ENCODE measurements around the gene EGFR. TPM values are rescaled to one million over a fixed set of nuclear protein-coding genes. Genes with fewer than 3 reads are reported as not detected.
A peak's percentile ranks its signal among the peaks of the same experiment; 100 is the strongest.

Gene EGFR
- total RNA-seq, 3 donors from 2014 or later, result 61.9 to 164 (median 65.0) TPM

GRCh38 chr7:55251313-55251712, 232.5 kb downstream of the EGFR start:
- Histone ChIP-seq H3K36me3 (no peaks in the 10 kb centered on the region), H3K4me1 (peaks cover 0 to 9% of the 10 kb centered on the region in 2 donors), H3K27me3 (peaks cover 0 to 4% of the 10 kb centered on the region in 2 donors), H3K4me3 (no peak overlapping the region), H3K9me3 (no peaks in the 10 kb centered on the region), H3K27ac (no peak overlapping the region)
- no peak for DNase-seq (ENCODE audit: low spot score in 2 of 2)
- TF ChIP-seq POLR2A (IDR thresholded peaks at IDR 0.05) (no peak), CTCF (IDR thresholded peaks at IDR 0.05) (no peak), POLR2AphosphoS5 (IDR thresholded peaks at IDR 0.05) (no peak)
- intact Hi-C loops (cut with DNase I; ENCODE audit: low total_unique reads), result loop anchor here (5.0 kb wide), 1 partner anchor 464 kb away; no protein-coding TSS in a partner anchor

GRCh38 chr7:55251911-55252310, 233.1 kb downstream of the EGFR start:
- intact Hi-C loops (cut with DNase I; ENCODE audit: low total_unique reads), result loop anchor here (5.0 kb wide), 1 partner anchor 465 kb away; no protein-coding TSS in a partner anchor
- Histone ChIP-seq H3K27ac (no peak overlapping the region), H3K4me3 (no peak overlapping the region), H3K36me3 (no peaks in the 10 kb centered on the region), H3K4me1 (peaks cover 0 to 9% of the 10 kb centered on the region in 2 donors), H3K27me3 (peaks cover 0 to 4% of the 10 kb centered on the region in 2 donors), H3K9me3 (no peaks in the 10 kb centered on the region)
- DNase-seq (ENCODE audit: low spot score in 2 of 2), result no peak
- TF ChIP-seq POLR2AphosphoS5 (IDR thresholded peaks at IDR 0.05), result no peak
- TF ChIP-seq POLR2A (IDR thresholded peaks at IDR 0.05), result no peak
- no peak for TF ChIP-seq CTCF (IDR thresholded peaks at IDR 0.05)

GRCh38 chr7:55252386-55252785, 233.6 kb downstream of the EGFR start:
- intact Hi-C loops (cut with DNase I; ENCODE audit: low total_unique reads), result loop anchor here (5.0 kb wide), 1 partner anchor 465 kb away; no protein-coding TSS in a partner anchor

GRCh38 chr7:55253188-55253587, 234.4 kb downstream of the EGFR start:
- peaks cover 0 to 9% of the 10 kb centered on the region in 2 donors for H3K4me1 ChIP-seq
- H3K9me3 ChIP-seq, result no peaks in the 10 kb centered on the region
- H3K27ac ChIP-seq, result no peak overlapping the region
- peaks cover 0 to 11% of the 10 kb centered on the region in 2 donors for H3K27me3 ChIP-seq
- no peak overlapping the region for H3K4me3 ChIP-seq
- TF ChIP-seq POLR2AphosphoS5 (IDR thresholded peaks at IDR 0.05) (no peak), POLR2A (IDR thresholded peaks at IDR 0.05) (no peak), CTCF (IDR thresholded peaks at IDR 0.05) (no peak)
- intact Hi-C loops (cut with DNase I; ENCODE audit: low total_unique reads), result loop anchor here (5.0 kb wide), 1 partner anchor 466 kb away; no protein-coding TSS in a partner anchor
- DNase-seq (ENCODE audit: low spot score in 2 of 2), result no peak
- H3K36me3 ChIP-seq, result no peaks in the 10 kb centered on the region

More at GRCh38 chr7:55252386-55252785, 233.6 kb downstream of the EGFR start:
- DNase-seq (ENCODE audit: low spot score in 2 of 2), result no peak
- Histone ChIP-seq H3K36me3 (no peaks in the 10 kb centered on the region), H3K4me1 (peaks cover 0 to 9% of the 10 kb centered on the region in 2 donors), H3K27me3 (peaks cover 0 to 7% of the 10 kb centered on the region in 2 donors), H3K4me3 (no peak overlapping the region), H3K9me3 (no peaks in the 10 kb centered on the region), H3K27ac (no peak overlapping the region)
- TF ChIP-seq POLR2AphosphoS5 (IDR thresholded peaks at IDR 0.05), result no peak
- no peak for TF ChIP-seq CTCF (IDR thresholded peaks at IDR 0.05)
- TF ChIP-seq POLR2A (IDR thresholded peaks at IDR 0.05), result no peak

- TF ChIP-seq POLR2AphosphoS5 (IDR thresholded peaks at IDR 0.05), result no peak
- TF ChIP-seq CTCF (IDR thresholded peaks at IDR 0.05), result no peak
- TF ChIP-seq POLR2A (IDR thresholded peaks at IDR 0.05), result no peak
- H3K27me3 ChIP-seq, result peaks cover 0 to 12% of the 10 kb centered on the region in 2 donors
- H3K27ac ChIP-seq, result no peak overlapping the region
- H3K4me1 ChIP-seq, result peaks cover 0 to 9% of the 10 kb centered on the region in 2 donors
- H3K36me3 ChIP-seq, result no peaks in the 10 kb centered on the region
- DNase-seq (ENCODE audit: low spot score in 2 of 2), result no peak
- peak overlapping the region; percentile 52 to 76 (median 62) for H3K4me3 ChIP-seq
- intact Hi-C loops (cut with DNase I; ENCODE audit: low total_unique reads), result loop anchor here (5.0 kb wide), 1 partner anchor 467 kb away; no protein-coding TSS in a partner anchor
- no peaks in the 10 kb centered on the region for H3K9me3 ChIP-seq
These were observed 235.4 kb downstream of the EGFR start for GRCh38 chr7:55254242-55254595.

Data from breast epithelium (tissue), 4 donors.